Neural cell (in vitro differentiated cells): ENCODE results near the gene CCDC122. TPM values are rescaled to one million over a fixed set of nuclear protein-coding genes. Genes with fewer than 3 reads are reported as not detected.

Experiments
- H2AFZ ChIP-seq: fragments of 200-600, 300-800 bp; sonication (generic), shearing (Covaris generic); 2 replicates; pipeline ENCODE4 v1.6.0; 2014; ENCODE audit warnings: low read depth, mild to moderate bottlenecking, antibody characterized with exemption, low read length, moderate library complexity
- H3F3A ChIP-seq: fragments of 200-600 bp; shearing (Covaris generic); 2 replicates; pipeline ENCODE4 v1.6.1; 2016; ENCODE audit warnings: mild to moderate bottlenecking, moderate library complexity, mixed read lengths, antibody characterized with exemption, low read length; ENCODE audit not compliant: insufficient read depth, poor library complexity, severe bottlenecking
- H3K27ac ChIP-seq: fragments of 200-600, 300-800 bp; sonication (generic), shearing (Covaris generic); 2 replicates; pipeline ENCODE4 v1.5.1; 2014; ENCODE audit warnings: mild to moderate bottlenecking, low read length, moderate library complexity
- H3K27me3 ChIP-seq: fragments of 300-800, 200-600 bp; sonication (generic), shearing (Covaris generic); 2 replicates; pipeline ENCODE4 v1.6.0; 2014; ENCODE audit warnings: mild to moderate bottlenecking, low read depth, low read length, moderate library complexity; ENCODE audit not compliant: insufficient read depth
- H3K36me3 ChIP-seq: fragments of 300-800, 200-600 bp; sonication (generic), shearing (Covaris generic); 2 replicates; pipeline ENCODE4 v1.5.1; 2014; ENCODE audit warnings: mild to moderate bottlenecking, antibody characterized with exemption, low read length, moderate library complexity; ENCODE audit not compliant: insufficient read depth
- H3K4me2 ChIP-seq: fragments of 300-800, 200-600 bp; sonication (generic), shearing (Covaris generic); 2 replicates; pipeline ENCODE4 v1.6.0; 2014; ENCODE audit warnings: mild to moderate bottlenecking, low read length
- H3K4me3 ChIP-seq: fragments of 300-800, 200-600 bp; sonication (generic), shearing (Covaris generic); 2 replicates; pipeline ENCODE4 v1.5.1; 2014; ENCODE audit warnings: mild to moderate bottlenecking, low read length, moderate library complexity
- H3K79me2 ChIP-seq: fragments of 200-600 bp; shearing (Covaris generic); replicated peaks from 2 replicates; pipeline ENCODE4 v1.6.0; 2014; ENCODE audit warnings: mild to moderate bottlenecking, low read length, moderate library complexity; ENCODE audit not compliant: insufficient read depth
- H3K9ac ChIP-seq: fragments of 300-800, 200-600 bp; sonication (generic), shearing (Covaris generic); 2 replicates; pipeline ENCODE4 v1.6.1; 2016; ENCODE audit warnings: mild to moderate bottlenecking, low read length, mixed read lengths
- H3K9me2 ChIP-seq: fragments of 200-600 bp; shearing (Covaris generic); 2 replicates; pipeline ENCODE4 v1.6.1; 2016; ENCODE audit warnings: mild to moderate bottlenecking, low read length, mixed read lengths; ENCODE audit not compliant: insufficient read depth
- H3K9me3 ChIP-seq: fragments of 200-600, 300-800 bp; sonication (generic), shearing (Covaris generic); 2 replicates; pipeline ENCODE4 v1.6.1; 2016; ENCODE audit warnings: mild to moderate bottlenecking, mixed run types, low read length, moderate library complexity, mixed read lengths
- H4K20me1 ChIP-seq: fragments of 200-600 bp; shearing (Covaris generic); 2 replicates; pipeline ENCODE4 v1.6.1; 2016; ENCODE audit warnings: mild to moderate bottlenecking, mixed run types; ENCODE audit not compliant: insufficient read depth
- EP300 ChIP-seq: fragments of 450-650 bp; conservative IDR thresholded peaks from 2 replicates; pipeline ENCODE4 v1.6.1; 2014; ENCODE audit warnings: antibody characterized with exemption, mild to moderate bottlenecking, moderate library complexity; ENCODE audit not compliant: poor library complexity, severe bottlenecking
- EZH2 ChIP-seq: fragments of 200-600, 300-800 bp; shearing (Covaris generic), sonication (generic); IDR thresholded peaks from 2 replicates; pipeline ENCODE4 v1.6.1; 2014; ENCODE audit warnings: antibody characterized with exemption, low read length, borderline replicate concordance, mild to moderate bottlenecking; ENCODE audit not compliant: insufficient read depth, poor library complexity, severe bottlenecking
- MXI1 ChIP-seq: fragments of 450-650 bp; conservative IDR thresholded peaks from 2 replicates; pipeline ENCODE4 v1.6.1; 2014; ENCODE audit warnings: antibody characterized with exemption, mild to moderate bottlenecking; ENCODE audit not compliant: poor library complexity, severe bottlenecking
- POLR2AphosphoS5 ChIP-seq: IDR thresholded peaks from 2 replicates; pipeline ENCODE4 v1.6.1; 2012
- RAD21 ChIP-seq: fragments of 450-650 bp; conservative IDR thresholded peaks from 2 replicates; pipeline ENCODE4 v1.6.1; 2014; ENCODE audit warnings: antibody characterized with exemption, mild to moderate bottlenecking, moderate library complexity
- SMC3 ChIP-seq: fragments of 450-650 bp; conservative IDR thresholded peaks from 2 replicates; pipeline ENCODE4 v1.6.1; 2014; ENCODE audit warnings: antibody characterized with exemption, mild to moderate bottlenecking, moderate library complexity; ENCODE audit not compliant: poor library complexity
- TAF1 ChIP-seq: IDR thresholded peaks from 2 replicates; pipeline ENCODE4 v1.6.1; 2012; ENCODE audit warnings: low read depth
- polyA plus RNA-seq: library from polyadenylated mRNA; depleted of rRNA; stranded (reverse); fragments of >200 nt; gene quantifications from 2 replicates; pipeline ENCODE4 v1.2.3, GENCODE V29; 2014
- TF ChIP-seq, protein P1 (sequence below): fragments of 450-650 bp; IDR thresholded peaks from 2 replicates; pipeline ENCODE4 v1.5.1; 2014; ENCODE audit warnings: antibody characterized with exemption, mild to moderate bottlenecking, moderate library complexity; ENCODE audit not compliant: poor library complexity, severe bottlenecking
- TF ChIP-seq, protein P2 (sequence below): IDR thresholded peaks from 2 replicates; pipeline ENCODE4 v1.6.1; 2012; ENCODE audit warnings: borderline replicate concordance

CCDC122 gene
- polyA plus RNA-seq, 1 donor from 2014 or later: 0.79 TPM

DNA sequence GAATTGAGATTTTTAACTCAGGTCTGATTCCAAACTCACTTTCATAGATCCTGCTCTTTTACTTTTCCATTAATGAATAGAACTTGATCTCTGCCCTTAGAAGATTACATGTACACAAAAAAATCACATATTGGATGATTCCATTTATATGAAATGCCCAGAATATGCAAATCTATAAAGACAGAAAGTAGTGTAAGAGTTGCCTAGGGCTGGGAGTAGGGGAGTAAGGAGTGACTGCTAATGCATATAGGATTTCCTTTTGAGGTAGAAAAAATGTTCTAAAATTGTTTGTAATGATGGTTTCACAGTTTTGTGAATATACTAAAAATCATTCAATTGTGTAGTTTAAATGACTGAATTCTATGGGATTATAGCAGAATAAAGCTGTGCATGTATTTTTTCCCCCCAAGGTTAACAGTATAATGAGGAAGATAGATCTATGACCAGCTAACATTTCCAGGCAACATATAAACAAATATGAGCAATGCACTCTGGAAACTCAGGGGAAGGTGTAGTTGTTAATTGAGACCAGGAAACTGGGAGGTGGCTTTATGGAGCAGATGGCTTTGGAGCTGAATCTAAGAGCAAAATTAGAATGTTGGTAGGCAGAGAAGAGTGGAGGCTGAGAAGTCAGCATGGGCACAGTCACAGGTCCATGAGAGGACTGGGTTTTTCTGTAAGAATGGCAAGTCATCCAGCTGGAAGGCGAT, 41.6 kb upstream of the CCDC122 start:
- Histone ChIP-seq H3K4me2 (no peak overlapping the region), H3K4me3 (no peak overlapping the region), H4K20me1 (no peaks in the 10 kb centered on the region), H3K27ac (no peak overlapping the region), H3K9me2 (no peaks in the 10 kb centered on the region), H2AFZ (no peak overlapping the region), H3K36me3 (no peaks in the 10 kb centered on the region), H3K9ac (no peak overlapping the region), H3F3A (no peaks in the 10 kb centered on the region), H3K27me3 (no peaks in the 10 kb centered on the region), H3K79me2 (no peaks in the 10 kb centered on the region), H3K9me3 (no peaks in the 10 kb centered on the region)
- TF ChIP-seq, protein P1, sequence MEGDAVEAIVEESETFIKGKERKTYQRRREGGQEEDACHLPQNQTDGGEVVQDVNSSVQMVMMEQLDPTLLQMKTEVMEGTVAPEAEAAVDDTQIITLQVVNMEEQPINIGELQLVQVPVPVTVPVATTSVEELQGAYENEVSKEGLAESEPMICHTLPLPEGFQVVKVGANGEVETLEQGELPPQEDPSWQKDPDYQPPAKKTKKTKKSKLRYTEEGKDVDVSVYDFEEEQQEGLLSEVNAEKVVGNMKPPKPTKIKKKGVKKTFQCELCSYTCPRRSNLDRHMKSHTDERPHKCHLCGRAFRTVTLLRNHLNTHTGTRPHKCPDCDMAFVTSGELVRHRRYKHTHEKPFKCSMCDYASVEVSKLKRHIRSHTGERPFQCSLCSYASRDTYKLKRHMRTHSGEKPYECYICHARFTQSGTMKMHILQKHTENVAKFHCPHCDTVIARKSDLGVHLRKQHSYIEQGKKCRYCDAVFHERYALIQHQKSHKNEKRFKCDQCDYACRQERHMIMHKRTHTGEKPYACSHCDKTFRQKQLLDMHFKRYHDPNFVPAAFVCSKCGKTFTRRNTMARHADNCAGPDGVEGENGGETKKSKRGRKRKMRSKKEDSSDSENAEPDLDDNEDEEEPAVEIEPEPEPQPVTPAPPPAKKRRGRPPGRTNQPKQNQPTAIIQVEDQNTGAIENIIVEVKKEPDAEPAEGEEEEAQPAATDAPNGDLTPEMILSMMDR: no peak
- no peak for TF ChIP-seq EZH2

DNA sequence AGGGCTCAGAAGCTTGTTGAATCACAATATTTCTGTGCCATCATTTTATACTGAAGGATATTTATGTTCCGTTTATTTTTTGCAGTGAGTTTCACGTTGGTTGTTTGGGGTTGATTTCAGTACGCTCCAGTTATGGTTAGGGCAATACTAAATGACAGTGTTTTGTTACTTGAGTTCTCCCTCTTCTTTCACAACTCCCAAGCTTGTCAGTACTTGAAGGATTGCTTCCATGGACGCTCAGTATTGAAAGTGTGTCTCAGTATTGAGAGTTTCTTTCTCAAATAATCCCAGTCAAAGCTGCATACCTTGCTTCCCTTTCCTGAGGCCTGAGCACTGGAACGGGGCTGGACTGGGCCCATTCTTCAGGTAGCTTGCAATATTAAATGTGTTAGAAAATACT, 39.1 kb upstream of the CCDC122 start:
- no peaks in the 10 kb centered on the region for H3K79me2 ChIP-seq
- no peaks in the 10 kb centered on the region for H3K27me3 ChIP-seq
- no peak overlapping the region for H2AFZ ChIP-seq
- H3K36me3 ChIP-seq: no peaks in the 10 kb centered on the region
- no peak overlapping the region for H3K4me3 ChIP-seq
- H3F3A ChIP-seq: no peaks in the 10 kb centered on the region
- H3K9me2 ChIP-seq: no peaks in the 10 kb centered on the region
- no peaks in the 10 kb centered on the region for H3K9me3 ChIP-seq
- no peaks in the 10 kb centered on the region for H4K20me1 ChIP-seq
- TF ChIP-seq MXI1 (no peak), EP300 (no peak), SMC3 (no peak), RAD21 (no peak), POLR2AphosphoS5 (no peak), EZH2 (no peak), TAF1 (no peak)
- TF ChIP-seq, protein P1: no peak
- TF ChIP-seq, protein P2, sequence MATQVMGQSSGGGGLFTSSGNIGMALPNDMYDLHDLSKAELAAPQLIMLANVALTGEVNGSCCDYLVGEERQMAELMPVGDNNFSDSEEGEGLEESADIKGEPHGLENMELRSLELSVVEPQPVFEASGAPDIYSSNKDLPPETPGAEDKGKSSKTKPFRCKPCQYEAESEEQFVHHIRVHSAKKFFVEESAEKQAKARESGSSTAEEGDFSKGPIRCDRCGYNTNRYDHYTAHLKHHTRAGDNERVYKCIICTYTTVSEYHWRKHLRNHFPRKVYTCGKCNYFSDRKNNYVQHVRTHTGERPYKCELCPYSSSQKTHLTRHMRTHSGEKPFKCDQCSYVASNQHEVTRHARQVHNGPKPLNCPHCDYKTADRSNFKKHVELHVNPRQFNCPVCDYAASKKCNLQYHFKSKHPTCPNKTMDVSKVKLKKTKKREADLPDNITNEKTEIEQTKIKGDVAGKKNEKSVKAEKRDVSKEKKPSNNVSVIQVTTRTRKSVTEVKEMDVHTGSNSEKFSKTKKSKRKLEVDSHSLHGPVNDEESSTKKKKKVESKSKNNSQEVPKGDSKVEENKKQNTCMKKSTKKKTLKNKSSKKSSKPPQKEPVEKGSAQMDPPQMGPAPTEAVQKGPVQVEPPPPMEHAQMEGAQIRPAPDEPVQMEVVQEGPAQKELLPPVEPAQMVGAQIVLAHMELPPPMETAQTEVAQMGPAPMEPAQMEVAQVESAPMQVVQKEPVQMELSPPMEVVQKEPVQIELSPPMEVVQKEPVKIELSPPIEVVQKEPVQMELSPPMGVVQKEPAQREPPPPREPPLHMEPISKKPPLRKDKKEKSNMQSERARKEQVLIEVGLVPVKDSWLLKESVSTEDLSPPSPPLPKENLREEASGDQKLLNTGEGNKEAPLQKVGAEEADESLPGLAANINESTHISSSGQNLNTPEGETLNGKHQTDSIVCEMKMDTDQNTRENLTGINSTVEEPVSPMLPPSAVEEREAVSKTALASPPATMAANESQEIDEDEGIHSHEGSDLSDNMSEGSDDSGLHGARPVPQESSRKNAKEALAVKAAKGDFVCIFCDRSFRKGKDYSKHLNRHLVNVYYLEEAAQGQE: no peak
- H3K27ac ChIP-seq: no peak overlapping the region
- H3K9ac ChIP-seq: no peak overlapping the region
- no peak overlapping the region for H3K4me2 ChIP-seq
